Neural cell (in vitro differentiated cells): ENCODE data around the gene ABCB10. TPM values are rescaled to one million over a fixed set of nuclear protein-coding genes. Genes with fewer than 3 reads are reported as not detected.
A peak's percentile ranks its signal among the peaks of the same experiment; 100 is the strongest.
"Not testable (repeated sequence)": the region's sequence is repeated elsewhere in the genome, so short reads cannot be mapped to it uniquely, and the experiment has no call there.

ENCODE experiments used
- H2AFZ ChIP-seq: fragments of 200-600, 300-800 bp; sonication (generic), shearing (Covaris generic); 2 replicates; pipeline ENCODE4 v1.6.0; 2014; ENCODE audit warnings: low read depth, mild to moderate bottlenecking, antibody characterized with exemption, low read length, moderate library complexity
- H3F3A ChIP-seq: fragments of 200-600 bp; shearing (Covaris generic); 2 replicates; pipeline ENCODE4 v1.6.1; 2016; ENCODE audit warnings: mild to moderate bottlenecking, moderate library complexity, mixed read lengths, antibody characterized with exemption, low read length; ENCODE audit not compliant: insufficient read depth, poor library complexity, severe bottlenecking
- H3K27ac ChIP-seq: fragments of 200-600, 300-800 bp; sonication (generic), shearing (Covaris generic); 2 replicates; pipeline ENCODE4 v1.5.1; 2014; ENCODE audit warnings: mild to moderate bottlenecking, low read length, moderate library complexity
- H3K27me3 ChIP-seq: fragments of 300-800, 200-600 bp; sonication (generic), shearing (Covaris generic); 2 replicates; pipeline ENCODE4 v1.6.0; 2014; ENCODE audit warnings: mild to moderate bottlenecking, low read depth, low read length, moderate library complexity; ENCODE audit not compliant: insufficient read depth
- H3K36me3 ChIP-seq: fragments of 300-800, 200-600 bp; sonication (generic), shearing (Covaris generic); 2 replicates; pipeline ENCODE4 v1.5.1; 2014; ENCODE audit warnings: mild to moderate bottlenecking, antibody characterized with exemption, low read length, moderate library complexity; ENCODE audit not compliant: insufficient read depth
- H3K4me2 ChIP-seq: fragments of 300-800, 200-600 bp; sonication (generic), shearing (Covaris generic); 2 replicates; pipeline ENCODE4 v1.6.0; 2014; ENCODE audit warnings: mild to moderate bottlenecking, low read length
- H3K4me3 ChIP-seq: fragments of 300-800, 200-600 bp; sonication (generic), shearing (Covaris generic); 2 replicates; pipeline ENCODE4 v1.5.1; 2014; ENCODE audit warnings: mild to moderate bottlenecking, low read length, moderate library complexity
- H3K79me2 ChIP-seq: fragments of 200-600 bp; shearing (Covaris generic); replicated peaks from 2 replicates; pipeline ENCODE4 v1.6.0; 2014; ENCODE audit warnings: mild to moderate bottlenecking, low read length, moderate library complexity; ENCODE audit not compliant: insufficient read depth
- H3K9ac ChIP-seq: fragments of 300-800, 200-600 bp; sonication (generic), shearing (Covaris generic); 2 replicates; pipeline ENCODE4 v1.6.1; 2016; ENCODE audit warnings: mild to moderate bottlenecking, low read length, mixed read lengths
- H3K9me2 ChIP-seq: fragments of 200-600 bp; shearing (Covaris generic); 2 replicates; pipeline ENCODE4 v1.6.1; 2016; ENCODE audit warnings: mild to moderate bottlenecking, low read length, mixed read lengths; ENCODE audit not compliant: insufficient read depth
- H3K9me3 ChIP-seq: fragments of 200-600, 300-800 bp; sonication (generic), shearing (Covaris generic); 2 replicates; pipeline ENCODE4 v1.6.1; 2016; ENCODE audit warnings: mild to moderate bottlenecking, mixed run types, low read length, moderate library complexity, mixed read lengths
- H4K20me1 ChIP-seq: fragments of 200-600 bp; shearing (Covaris generic); 2 replicates; pipeline ENCODE4 v1.6.1; 2016; ENCODE audit warnings: mild to moderate bottlenecking, mixed run types; ENCODE audit not compliant: insufficient read depth
- EP300 ChIP-seq: fragments of 450-650 bp; conservative IDR thresholded peaks from 2 replicates; pipeline ENCODE4 v1.6.1; 2014; ENCODE audit warnings: antibody characterized with exemption, mild to moderate bottlenecking, moderate library complexity; ENCODE audit not compliant: poor library complexity, severe bottlenecking
- EZH2 ChIP-seq: fragments of 200-600, 300-800 bp; shearing (Covaris generic), sonication (generic); IDR thresholded peaks from 2 replicates; pipeline ENCODE4 v1.6.1; 2014; ENCODE audit warnings: antibody characterized with exemption, low read length, borderline replicate concordance, mild to moderate bottlenecking; ENCODE audit not compliant: insufficient read depth, poor library complexity, severe bottlenecking
- MXI1 ChIP-seq: fragments of 450-650 bp; conservative IDR thresholded peaks from 2 replicates; pipeline ENCODE4 v1.6.1; 2014; ENCODE audit warnings: antibody characterized with exemption, mild to moderate bottlenecking; ENCODE audit not compliant: poor library complexity, severe bottlenecking
- POLR2AphosphoS5 ChIP-seq: IDR thresholded peaks from 2 replicates; pipeline ENCODE4 v1.6.1; 2012
- RAD21 ChIP-seq: fragments of 450-650 bp; conservative IDR thresholded peaks from 2 replicates; pipeline ENCODE4 v1.6.1; 2014; ENCODE audit warnings: antibody characterized with exemption, mild to moderate bottlenecking, moderate library complexity
- SMC3 ChIP-seq: fragments of 450-650 bp; conservative IDR thresholded peaks from 2 replicates; pipeline ENCODE4 v1.6.1; 2014; ENCODE audit warnings: antibody characterized with exemption, mild to moderate bottlenecking, moderate library complexity; ENCODE audit not compliant: poor library complexity
- TAF1 ChIP-seq: IDR thresholded peaks from 2 replicates; pipeline ENCODE4 v1.6.1; 2012; ENCODE audit warnings: low read depth
- polyA plus RNA-seq: library from polyadenylated mRNA; depleted of rRNA; stranded (reverse); fragments of >200 nt; gene quantifications from 2 replicates; pipeline ENCODE4 v1.2.3, GENCODE V29; 2014
- TF ChIP-seq, protein P1 (sequence below): IDR thresholded peaks from 2 replicates; pipeline ENCODE4 v1.6.1; 2012; ENCODE audit warnings: borderline replicate concordance
- TF ChIP-seq, protein P2 (sequence below): fragments of 450-650 bp; IDR thresholded peaks from 2 replicates; pipeline ENCODE4 v1.5.1; 2014; ENCODE audit warnings: antibody characterized with exemption, mild to moderate bottlenecking, moderate library complexity; ENCODE audit not compliant: poor library complexity, severe bottlenecking

Gene ABCB10
- polyA plus RNA-seq, 1 donor from 2014 or later: 31.4 TPM

DNA sequence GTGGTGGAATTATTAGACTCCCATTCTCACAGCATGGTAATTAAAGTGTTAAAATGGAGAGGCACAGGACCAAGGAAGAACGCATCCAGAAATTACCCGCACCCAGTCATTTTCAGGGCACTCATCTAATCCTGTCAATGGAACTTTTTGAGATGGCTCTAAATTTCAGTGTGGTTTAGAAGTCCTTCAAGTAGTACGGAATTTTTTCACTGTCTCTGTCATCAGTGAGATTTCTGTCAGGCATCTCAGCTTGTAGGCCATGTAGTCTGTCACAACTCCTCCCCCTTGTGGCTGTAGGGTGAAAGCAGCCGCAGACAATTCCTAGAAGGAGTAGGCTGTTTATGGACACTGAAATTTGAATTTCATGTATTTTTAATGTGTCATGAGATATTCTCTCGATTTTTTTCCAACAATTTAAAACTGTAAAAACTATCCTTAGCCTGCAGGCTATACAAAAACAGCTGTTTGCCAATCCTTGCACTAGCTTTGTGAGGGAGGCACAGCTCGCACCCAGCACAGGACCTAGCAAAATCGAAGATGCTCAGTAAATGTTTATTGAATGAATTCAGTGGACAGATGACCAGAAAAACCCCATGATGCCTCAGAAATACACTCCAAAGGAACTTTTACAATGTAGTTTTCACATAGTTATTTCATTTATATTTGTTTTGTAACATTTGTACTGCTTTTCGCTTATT lies 43.8 kb downstream of the ABCB10 start:
- Histone ChIP-seq H2AFZ (no peak overlapping the region), H3K4me3 (no peak overlapping the region), H3K9me3 (no peaks in the 10 kb centered on the region), H3K9me2 (no peaks in the 10 kb centered on the region), H4K20me1 (no peaks in the 10 kb centered on the region), H3F3A (no peaks in the 10 kb centered on the region), H3K27ac (no peak overlapping the region), H3K27me3 (no peaks in the 10 kb centered on the region), H3K4me2 (no peak overlapping the region), H3K79me2 (no peaks in the 10 kb centered on the region), H3K9ac (no peak overlapping the region), H3K36me3 (no peaks in the 10 kb centered on the region)
- TF ChIP-seq EZH2 (no peak), RAD21 (peak; percentile 74), POLR2AphosphoS5 (peak; percentile 26), EP300 (peak; percentile 55), MXI1 (no peak), TAF1 (no peak), SMC3 (peak; percentile 86)
- TF ChIP-seq, protein P1, sequence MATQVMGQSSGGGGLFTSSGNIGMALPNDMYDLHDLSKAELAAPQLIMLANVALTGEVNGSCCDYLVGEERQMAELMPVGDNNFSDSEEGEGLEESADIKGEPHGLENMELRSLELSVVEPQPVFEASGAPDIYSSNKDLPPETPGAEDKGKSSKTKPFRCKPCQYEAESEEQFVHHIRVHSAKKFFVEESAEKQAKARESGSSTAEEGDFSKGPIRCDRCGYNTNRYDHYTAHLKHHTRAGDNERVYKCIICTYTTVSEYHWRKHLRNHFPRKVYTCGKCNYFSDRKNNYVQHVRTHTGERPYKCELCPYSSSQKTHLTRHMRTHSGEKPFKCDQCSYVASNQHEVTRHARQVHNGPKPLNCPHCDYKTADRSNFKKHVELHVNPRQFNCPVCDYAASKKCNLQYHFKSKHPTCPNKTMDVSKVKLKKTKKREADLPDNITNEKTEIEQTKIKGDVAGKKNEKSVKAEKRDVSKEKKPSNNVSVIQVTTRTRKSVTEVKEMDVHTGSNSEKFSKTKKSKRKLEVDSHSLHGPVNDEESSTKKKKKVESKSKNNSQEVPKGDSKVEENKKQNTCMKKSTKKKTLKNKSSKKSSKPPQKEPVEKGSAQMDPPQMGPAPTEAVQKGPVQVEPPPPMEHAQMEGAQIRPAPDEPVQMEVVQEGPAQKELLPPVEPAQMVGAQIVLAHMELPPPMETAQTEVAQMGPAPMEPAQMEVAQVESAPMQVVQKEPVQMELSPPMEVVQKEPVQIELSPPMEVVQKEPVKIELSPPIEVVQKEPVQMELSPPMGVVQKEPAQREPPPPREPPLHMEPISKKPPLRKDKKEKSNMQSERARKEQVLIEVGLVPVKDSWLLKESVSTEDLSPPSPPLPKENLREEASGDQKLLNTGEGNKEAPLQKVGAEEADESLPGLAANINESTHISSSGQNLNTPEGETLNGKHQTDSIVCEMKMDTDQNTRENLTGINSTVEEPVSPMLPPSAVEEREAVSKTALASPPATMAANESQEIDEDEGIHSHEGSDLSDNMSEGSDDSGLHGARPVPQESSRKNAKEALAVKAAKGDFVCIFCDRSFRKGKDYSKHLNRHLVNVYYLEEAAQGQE: no peak
- TF ChIP-seq, protein P2, sequence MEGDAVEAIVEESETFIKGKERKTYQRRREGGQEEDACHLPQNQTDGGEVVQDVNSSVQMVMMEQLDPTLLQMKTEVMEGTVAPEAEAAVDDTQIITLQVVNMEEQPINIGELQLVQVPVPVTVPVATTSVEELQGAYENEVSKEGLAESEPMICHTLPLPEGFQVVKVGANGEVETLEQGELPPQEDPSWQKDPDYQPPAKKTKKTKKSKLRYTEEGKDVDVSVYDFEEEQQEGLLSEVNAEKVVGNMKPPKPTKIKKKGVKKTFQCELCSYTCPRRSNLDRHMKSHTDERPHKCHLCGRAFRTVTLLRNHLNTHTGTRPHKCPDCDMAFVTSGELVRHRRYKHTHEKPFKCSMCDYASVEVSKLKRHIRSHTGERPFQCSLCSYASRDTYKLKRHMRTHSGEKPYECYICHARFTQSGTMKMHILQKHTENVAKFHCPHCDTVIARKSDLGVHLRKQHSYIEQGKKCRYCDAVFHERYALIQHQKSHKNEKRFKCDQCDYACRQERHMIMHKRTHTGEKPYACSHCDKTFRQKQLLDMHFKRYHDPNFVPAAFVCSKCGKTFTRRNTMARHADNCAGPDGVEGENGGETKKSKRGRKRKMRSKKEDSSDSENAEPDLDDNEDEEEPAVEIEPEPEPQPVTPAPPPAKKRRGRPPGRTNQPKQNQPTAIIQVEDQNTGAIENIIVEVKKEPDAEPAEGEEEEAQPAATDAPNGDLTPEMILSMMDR: peak; percentile 86

DNA sequence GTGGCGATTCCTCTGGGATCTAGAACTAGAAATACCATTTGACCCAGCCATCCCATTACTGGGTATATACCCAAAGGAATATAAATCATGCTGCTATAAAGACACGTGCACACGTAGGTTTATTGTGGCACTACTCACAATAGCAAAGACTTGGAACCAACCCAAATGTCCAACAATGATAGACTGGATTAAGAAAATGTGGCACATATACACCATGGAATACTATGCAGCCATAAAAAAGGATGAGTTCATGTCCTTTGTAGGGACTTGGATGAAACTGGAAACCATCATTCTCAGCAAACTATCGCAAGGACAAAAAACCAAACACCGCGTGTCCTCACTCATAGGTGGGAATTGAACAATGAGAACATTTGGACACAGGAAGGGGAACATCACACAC lies 46.9 kb downstream of the ABCB10 start:
- H3K79me2 ChIP-seq, H3F3A ChIP-seq, H2AFZ ChIP-seq, H3K27ac ChIP-seq, H3K27me3 ChIP-seq, H4K20me1 ChIP-seq, H3K9me3 ChIP-seq, H3K36me3 ChIP-seq, H3K9ac ChIP-seq, H3K4me3 ChIP-seq, H3K4me2 ChIP-seq, H3K9me2 ChIP-seq: not testable (repeated sequence)

DNA sequence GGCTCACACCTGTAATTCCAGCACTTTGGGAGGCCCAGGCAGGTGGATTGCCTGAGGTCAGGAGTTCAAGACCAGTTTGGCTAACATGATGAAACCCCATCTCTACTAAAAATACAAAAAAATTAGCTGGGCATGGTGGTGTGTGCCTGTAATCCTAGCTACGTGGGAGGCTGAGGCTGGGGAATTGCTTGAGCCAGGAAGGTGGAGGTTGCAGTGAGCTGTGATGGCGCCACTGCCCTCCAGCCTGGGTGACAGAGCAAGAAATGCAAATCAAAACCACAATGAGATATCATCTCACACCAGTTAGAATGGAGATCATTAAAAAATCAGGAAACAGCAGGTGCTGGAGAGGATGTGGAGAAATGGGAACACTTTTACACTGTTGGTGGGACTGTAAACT lies 47.3 kb downstream of the ABCB10 start:
- H3K4me3 ChIP-seq: not testable (repeated sequence)

More for the DNA sequence above, 47.3 kb downstream of the ABCB10 start:
- H3K9ac ChIP-seq, H3K9me2 ChIP-seq, H2AFZ ChIP-seq, H3K36me3 ChIP-seq, H3F3A ChIP-seq, H3K27me3 ChIP-seq, H4K20me1 ChIP-seq, H3K27ac ChIP-seq, H3K4me2 ChIP-seq, H3K9me3 ChIP-seq: not testable (repeated sequence)
- peaks cover 14% of the 10 kb centered on the region for H3K79me2 ChIP-seq
